Neural progenitor cell (in vitro differentiated cells): ENCODE results near the gene C4orf51.

ENCODE experiments used
- EZH2 ChIP-seq: fragments of 200-600 bp; sonication (generic); IDR thresholded peaks from 2 replicates; pipeline ENCODE4 v1.6.1; 2017; ENCODE audit warnings: antibody characterized with exemption, mild to moderate bottlenecking, moderate library complexity
- EZH2phosphoT487 ChIP-seq: fragments of 200-600 bp; sonication (generic); IDR thresholded peaks from 2 replicates; pipeline ENCODE4 v1.6.1; 2017; ENCODE audit warnings: antibody characterized with exemption
- TF ChIP-seq, protein P1 (sequence below): fragments of 200-600 bp; sonication (generic); IDR thresholded peaks from 2 replicates; pipeline ENCODE4 v1.5.1; 2017; ENCODE audit warnings: antibody characterized with exemption, mild to moderate bottlenecking

DNA sequence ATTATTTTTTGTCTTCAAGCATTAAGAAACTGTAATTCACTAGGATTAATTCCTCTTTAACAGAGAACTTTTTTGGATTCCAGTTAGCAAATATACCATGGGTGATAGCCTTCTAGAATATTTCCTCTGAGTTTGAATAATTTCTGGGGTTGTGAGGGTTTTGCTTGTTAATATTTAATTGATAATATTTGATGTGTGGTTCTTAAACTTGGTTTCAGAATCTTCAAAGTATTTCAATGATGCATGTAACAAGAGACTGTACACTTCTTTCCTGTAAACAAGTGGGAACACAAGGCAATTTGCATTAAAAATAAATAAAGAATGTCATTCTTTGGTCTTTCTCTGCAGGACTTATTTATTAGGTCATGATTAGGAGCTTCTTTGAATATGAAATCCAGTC lies 9.5 kb upstream of the C4orf51 start:
- TF ChIP-seq, protein P1, sequence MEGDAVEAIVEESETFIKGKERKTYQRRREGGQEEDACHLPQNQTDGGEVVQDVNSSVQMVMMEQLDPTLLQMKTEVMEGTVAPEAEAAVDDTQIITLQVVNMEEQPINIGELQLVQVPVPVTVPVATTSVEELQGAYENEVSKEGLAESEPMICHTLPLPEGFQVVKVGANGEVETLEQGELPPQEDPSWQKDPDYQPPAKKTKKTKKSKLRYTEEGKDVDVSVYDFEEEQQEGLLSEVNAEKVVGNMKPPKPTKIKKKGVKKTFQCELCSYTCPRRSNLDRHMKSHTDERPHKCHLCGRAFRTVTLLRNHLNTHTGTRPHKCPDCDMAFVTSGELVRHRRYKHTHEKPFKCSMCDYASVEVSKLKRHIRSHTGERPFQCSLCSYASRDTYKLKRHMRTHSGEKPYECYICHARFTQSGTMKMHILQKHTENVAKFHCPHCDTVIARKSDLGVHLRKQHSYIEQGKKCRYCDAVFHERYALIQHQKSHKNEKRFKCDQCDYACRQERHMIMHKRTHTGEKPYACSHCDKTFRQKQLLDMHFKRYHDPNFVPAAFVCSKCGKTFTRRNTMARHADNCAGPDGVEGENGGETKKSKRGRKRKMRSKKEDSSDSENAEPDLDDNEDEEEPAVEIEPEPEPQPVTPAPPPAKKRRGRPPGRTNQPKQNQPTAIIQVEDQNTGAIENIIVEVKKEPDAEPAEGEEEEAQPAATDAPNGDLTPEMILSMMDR, result no peak
- TF ChIP-seq EZH2 (no peak), EZH2phosphoT487 (no peak)
